ENCODE data around the gene RAI2.

The RAI2 gene

DNA sequence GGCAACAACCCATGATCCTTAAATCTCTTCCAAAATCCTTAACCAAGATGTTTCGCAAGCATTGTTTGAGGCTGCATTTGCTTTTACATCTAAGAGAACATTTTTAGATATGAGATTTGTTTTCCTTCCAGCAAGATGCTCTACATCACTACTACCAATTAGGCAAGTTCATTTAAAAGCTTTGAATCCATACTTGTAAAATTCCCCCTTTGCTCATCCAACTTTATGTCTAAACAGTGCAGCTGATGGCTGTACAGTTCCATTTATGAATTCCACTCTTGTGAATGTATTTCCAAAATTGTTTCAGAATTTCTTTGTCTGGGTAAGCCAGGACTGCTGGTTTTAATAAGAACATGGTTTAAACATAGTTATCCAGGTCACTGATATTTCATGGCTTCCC, 31.5 kb downstream of the RAI2 start:
- DNase-seq (ENCODE audit: low read depth in 4 of 4, low spot score in 1 of 4) = no peak

DNA sequence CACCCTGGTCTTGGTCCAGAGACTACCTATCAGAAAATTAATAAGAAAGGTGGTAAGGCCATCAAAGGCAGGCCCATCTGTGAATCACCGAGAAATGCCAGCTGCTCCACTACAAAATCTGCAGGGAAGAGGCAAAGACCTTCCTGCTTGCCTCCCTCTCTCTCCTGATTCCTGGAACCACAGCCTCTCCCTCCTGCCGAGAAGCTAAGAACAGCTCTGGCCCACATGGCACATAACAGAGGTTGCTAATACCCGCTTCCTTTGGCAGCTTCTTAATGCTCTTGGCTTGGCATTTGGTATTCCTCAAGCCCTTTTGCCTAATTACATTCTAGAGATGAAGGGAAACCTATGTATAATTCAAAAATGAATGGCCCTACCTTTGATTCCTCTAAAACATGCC, 32.9 kb downstream of the RAI2 start:
- DNase-seq (ENCODE audit: low read depth in 4 of 4, low spot score in 1 of 4) = no peak

DNA sequence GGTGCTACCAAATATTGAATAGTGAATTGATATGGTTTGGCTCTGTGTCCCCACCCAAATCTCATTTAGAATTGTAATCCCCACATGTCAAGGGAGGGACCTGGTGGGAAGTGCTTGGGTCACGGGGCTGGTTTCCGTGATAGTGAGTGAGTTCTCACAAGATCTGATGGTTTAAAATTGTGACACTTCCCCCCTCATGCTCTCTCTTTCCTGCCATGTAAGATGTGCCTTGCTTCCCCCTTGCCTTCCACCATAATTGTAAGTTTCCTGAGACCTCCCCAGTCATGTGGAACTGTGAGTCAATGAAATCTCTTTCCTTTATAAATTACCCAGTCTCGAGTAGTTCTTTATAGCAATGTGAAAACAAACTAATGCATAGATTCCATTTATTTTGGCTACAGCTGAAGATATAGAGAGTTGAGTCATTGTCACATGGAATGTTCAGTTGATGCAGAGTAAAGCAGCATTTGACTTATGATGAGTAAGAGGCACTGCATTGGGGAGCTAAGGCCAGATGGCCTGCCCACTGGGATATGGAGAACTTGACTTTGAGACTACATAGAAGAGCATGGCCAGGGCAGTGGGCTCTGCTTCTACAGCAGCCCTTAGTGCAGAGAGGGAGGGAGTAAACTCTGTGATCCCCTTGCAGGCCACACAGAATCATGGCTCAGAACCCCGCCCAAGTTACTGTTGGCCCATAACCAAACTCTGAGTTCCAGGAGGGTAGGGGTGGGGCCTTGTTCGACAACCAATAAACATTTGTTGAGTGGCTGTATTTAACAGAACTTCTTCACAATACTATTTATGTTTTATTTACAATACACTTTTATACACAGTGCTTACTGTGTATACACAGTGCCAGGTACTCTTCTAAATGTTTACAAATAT, 34.2 kb downstream of the RAI2 start:
- no peak for DNase-seq (ENCODE audit: low read depth in 4 of 4, low spot score in 1 of 4)

DNA sequence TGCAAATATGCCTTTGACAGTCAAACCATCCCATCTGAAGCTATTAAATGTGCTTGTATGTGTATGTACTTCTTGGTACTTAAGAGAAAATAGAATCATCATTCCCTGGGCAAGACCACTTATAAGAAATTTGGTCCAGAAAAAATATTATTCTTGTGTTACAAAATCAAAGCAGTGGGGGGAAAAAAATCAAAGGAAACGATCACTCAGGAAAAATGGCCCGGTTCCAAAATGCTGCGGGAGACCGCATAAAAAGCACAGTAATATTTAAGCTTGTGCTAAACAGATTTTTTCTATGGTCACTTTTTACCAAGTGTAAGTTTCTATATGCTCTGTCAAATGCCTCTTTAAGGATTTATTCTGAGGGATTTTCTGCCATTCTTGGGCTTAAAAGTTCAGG, 36.1 kb downstream of the RAI2 start:
- no peak for DNase-seq (ENCODE audit: low read depth in 4 of 4, low spot score in 1 of 4)

DNA sequence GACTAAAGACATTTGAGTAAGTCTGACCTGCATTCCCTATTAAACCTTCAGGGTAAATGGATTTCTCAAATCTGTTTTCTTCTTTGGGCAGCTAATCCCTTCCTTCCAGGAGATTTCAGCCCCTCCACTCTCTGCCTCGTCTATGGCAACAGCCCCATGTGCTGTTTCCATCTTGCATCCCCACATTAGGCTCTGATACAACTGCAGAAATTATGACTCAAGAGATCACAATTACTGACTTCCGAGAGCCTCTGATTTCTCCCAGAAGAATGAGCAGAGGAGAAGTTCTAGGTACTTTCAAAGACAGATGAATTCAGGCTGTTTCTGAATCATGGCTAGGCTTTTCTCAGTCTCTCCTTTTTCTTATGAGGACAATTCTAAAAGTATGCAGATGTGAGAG, 38.7 kb downstream of the RAI2 start:
- no peak for DNase-seq (ENCODE audit: low read depth in 4 of 4, low spot score in 1 of 4)

DNA sequence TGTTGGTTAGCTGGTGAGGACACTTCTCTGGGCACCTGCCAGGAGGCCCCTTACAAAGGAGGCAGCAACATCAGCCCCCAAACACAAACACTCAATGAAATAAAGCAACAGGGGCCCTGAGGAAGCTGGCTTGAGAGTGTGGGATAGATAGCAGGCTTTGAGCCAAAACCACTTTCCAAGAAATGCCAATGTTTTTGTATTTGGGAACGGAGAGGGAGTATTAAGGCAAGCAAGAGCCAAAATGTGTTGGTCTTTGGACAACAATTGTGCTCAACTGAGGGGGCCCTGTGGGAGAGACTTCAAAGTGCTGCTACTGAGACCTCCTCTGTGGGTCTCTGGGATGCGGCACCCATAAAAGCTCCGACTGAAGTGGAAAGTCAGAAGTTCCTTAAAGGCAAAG, 41.0 kb downstream of the RAI2 start:
- DNase-seq (ENCODE audit: low read depth in 4 of 4, low spot score in 1 of 4) = no peak

DNA sequence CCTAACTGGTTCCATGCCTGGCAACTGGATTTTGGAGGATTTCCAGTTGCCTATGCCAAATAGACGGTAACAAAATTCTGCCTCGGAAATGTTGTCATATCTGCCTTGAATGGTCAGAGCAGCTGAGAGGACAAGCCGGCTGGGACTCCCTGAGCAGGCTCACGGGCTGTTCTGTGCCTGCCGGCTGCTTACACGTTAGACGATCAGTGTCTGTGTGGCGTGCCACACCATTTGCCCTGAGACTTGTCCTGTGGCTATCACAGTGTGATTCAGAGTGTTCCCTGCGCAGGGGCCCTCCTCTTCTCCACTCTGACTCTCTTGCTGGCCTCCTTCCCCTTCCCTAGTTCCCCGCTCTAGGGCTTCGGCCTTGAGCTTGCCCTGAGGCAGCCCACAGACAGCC, 42.4 kb downstream of the RAI2 start:
- DNase-seq (ENCODE audit: low read depth in 4 of 4, low spot score in 1 of 4) = no peak

DNA sequence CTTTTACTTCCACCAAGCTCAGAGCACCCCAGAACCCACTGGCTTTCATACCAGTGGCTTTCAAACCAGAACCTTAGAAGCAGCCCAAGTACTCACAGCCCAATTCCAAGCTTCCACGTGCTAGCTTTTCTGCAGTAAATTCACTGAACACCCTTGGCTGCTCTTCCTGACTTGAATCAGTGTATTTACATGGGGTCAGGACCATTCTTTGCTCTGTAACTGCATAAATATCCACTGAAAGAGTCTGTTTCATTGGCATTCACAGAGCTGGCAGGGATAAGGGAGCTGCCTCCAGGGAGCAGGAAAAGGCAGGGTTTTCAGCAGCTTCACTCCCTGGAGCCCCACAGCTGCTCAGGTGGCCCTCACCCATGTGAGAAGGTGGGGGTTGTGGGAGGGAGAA, 43.8 kb downstream of the RAI2 start:
- DNase-seq (ENCODE audit: low read depth in 4 of 4, low spot score in 1 of 4) = no peak

DNA sequence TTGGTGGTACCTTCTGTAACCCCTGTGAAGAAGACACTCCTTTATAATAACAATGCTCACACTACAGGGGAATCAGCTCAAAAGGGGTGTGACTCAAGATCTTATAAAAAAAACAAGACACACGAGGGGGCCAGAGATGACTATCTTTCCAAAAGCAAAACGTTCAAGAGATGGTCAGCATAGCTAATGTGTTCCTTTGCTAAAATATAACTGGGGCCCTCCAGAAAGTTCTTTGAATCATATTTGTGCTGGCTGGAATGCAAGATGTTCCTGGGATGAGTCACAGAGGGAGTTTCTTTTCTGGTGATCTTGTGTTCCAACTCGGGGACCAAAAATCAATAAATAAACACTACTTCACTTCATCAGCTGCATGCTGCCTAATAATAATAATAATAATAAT, 46.5 kb downstream of the RAI2 start:
- DNase-seq (ENCODE audit: low read depth in 4 of 4, low spot score in 1 of 4) = no peak

DNA sequence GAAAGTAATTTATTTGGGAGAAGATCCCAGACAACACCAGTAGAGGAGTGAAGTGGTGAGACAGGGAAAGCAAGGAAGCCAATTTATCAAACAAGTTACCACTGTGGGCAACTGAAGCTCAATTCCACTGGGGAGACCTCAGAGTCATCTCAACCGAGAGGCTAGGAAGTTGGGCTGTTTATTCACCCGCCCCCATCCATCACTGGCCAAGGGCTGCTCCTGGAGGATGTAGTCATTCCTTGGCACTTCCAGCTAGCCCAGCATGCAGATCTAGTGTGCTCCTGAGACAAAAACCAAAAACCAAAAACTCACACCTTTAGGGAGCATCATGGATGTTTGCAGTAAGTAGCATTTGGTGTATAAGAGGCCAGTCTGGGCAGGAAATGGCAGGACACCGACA, 47.0 kb downstream of the RAI2 start:
- DNase-seq (ENCODE audit: low read depth in 4 of 4, low spot score in 1 of 4) = no peak

DNA sequence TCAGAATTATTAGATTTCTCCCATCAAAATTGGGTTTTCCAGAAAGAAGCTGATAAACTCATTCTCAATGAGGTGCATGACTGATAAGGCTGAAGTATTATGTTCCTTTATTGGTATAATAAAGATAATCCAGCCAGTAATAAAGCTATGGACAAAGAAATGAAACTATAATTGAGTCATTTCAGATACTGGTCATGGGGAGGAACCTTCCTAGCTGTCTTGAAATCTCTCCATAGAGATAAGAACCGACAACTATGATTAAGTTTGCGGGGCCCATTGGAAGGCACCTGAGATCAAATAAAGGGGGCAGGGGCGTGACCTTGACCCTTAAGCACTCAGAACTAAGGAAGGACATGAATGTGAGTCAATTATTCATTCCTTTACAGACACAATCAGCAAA, 47.8 kb downstream of the RAI2 start:
- no peak for DNase-seq (ENCODE audit: low read depth in 4 of 4, low spot score in 1 of 4)

DNA sequence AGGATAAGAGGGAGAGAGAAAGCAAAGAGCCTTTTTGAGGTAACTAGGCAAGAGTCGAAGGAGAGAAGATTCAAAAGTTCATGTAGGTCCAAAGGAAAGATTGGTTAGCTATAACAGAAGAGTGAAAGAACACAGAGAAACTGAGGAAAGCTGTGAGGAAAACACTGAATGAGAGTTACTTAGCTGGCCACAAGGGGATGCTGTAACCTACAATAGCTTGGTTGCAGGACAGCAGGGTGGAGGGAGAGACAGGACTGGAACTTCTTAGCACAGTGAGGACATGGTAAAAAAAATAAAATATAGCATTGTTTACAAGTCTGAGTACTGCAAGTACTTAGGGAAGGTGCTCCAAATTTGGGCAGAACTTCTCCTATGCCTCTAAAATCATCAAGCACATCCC, 48.3 kb downstream of the RAI2 start:
- no peak for DNase-seq (ENCODE audit: low read depth in 4 of 4, low spot score in 1 of 4)

DNA sequence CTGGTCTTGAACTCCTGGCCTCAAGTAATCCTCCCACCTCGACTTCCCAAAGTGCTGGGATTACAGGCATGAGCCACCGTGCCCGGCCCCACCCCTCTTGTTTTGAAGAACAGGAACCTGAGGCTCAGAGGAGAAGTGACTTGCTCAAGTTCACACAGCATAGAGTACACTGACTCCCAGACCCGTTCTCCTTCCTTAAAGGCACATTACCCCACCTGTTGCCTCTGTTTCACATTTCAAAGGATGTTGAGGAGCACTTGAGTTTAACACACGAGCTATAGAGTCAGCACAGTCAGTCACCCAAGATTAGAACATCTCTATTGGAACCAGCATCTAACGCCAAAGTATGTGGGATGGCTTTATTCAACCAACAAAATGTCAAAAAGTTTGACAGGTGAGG, 51.1 kb downstream of the RAI2 start:
- no peak for DNase-seq (ENCODE audit: low read depth in 4 of 4, low spot score in 1 of 4)

DNA sequence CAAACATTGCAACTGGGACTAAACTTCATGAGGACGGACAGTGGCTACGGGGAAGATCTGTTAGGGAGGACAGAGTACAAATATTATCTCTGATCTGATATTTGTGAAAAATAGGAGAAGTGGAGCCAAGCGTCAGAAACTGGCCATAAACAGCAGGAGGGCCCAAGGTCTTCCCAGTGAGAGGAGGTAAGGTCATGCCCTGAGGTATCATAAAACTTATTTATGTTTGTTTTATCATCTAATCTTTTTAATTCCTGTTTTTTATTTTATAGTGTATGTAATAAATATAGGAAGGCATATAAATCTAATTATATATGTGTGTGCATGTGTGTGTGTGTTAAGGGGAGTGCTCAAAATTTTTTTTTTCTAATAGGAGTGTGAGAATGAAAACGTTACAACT, 51.8 kb downstream of the RAI2 start:
- DNase-seq (ENCODE audit: low read depth in 4 of 4, low spot score in 1 of 4) = no peak

DNA sequence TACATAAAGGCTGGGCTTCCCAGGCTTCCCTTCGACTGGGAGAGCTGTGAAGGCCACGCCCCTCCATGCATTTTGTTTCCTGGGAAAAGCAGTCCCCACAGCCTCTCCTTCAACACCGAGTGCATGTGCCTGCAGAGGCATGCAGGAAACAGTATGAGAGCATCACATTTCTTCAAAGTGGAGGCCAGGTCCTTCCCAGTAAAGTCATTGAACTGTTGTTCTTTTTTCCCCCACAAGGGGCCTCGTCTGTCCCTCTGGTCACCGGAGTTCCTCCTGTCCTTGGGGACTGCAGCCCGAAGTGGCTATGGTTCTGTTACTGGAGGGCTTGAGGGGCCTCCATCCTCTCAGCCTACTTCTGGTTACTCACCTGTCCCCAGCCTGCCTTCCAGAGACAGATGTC, 56.0 kb downstream of the RAI2 start:
- DNase-seq (ENCODE audit: low read depth in 4 of 4, low spot score in 1 of 4) = no peak

DNA sequence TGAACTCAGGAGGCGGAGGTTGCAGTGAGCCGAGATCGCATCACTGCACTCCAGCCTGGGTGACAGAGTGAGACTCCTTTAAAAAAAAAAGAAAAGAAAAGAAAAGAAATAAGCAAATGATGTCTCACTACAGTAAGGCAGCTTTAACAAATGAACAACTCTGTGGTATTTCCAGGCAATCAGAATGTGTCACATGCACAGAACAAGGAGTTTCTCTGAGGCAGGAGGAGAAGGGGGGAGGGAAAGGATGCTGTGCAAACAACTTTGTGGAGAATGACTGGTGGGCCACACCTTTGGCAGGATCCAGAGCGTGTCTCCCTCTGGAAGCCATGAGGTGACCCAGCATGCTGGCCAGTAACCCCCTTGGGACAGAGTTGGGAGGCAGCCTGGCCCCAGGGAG, 57.6 kb downstream of the RAI2 start:
- DNase-seq (ENCODE audit: low read depth in 4 of 4, low spot score in 1 of 4) = no peak

DNA sequence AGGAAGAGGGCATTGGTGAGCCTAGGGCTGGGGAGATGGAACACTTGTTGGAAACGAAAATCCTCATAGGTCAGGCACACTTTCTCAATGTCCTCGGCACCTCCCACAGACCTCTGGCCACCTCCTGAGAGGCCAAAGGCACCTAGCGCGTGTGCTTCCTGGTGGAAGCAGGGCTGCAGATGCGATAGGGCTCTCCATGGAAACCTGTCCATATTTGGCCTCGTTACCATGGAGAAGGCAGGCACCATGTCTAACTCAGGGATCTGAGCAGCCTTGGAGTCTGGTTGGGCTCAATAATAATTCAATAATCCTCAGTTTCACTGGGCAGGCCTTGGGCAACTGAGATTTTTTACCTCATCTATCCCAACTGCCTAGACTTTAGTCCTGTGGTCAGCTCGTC, 58.3 kb downstream of the RAI2 start:
- no peak for DNase-seq (ENCODE audit: low read depth in 4 of 4, low spot score in 1 of 4)

DNA sequence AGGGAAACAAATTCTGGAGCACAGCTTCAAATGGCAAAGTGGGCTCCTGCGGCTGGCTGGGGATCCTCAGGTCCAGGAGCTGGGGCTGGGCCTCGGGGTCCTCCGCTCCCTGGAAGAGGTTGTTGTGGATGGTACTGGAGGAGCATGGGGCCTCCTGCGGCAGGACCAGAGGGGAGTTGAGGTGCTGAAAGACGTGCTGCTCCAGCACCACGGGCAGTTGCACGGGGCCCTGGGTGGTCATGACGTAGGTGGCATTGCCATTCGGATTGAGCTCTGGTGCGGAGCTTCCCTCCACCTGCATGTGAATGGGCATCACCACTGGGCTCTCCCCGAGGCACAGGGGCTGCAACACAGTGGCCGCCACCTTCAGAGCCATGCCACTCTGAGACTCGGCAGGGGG, 59.7 kb downstream of the RAI2 start:
- DNase-seq (ENCODE audit: low read depth in 4 of 4, low spot score in 1 of 4) = no peak

DNA sequence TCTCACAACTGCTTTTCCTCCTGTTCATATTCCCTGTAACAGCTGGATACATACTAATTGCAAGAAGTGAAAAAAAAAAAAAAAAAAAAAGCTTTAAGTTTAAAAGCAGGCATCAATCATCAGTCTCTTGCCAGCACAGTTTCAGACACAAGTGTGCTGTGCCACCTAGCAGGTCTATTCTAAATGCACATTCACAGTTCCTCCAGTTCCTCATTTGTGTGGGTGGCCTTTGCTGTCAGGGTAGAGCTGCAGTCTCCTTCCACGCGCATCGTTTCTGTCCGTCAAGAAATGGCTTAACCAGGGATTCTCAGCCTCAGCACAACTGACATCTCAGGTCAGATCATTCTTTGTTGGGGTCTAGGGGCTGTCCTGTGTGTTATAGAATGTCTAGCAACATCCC, 62.2 kb downstream of the RAI2 start:
- no peak for DNase-seq (ENCODE audit: low read depth in 4 of 4, low spot score in 1 of 4)

DNA sequence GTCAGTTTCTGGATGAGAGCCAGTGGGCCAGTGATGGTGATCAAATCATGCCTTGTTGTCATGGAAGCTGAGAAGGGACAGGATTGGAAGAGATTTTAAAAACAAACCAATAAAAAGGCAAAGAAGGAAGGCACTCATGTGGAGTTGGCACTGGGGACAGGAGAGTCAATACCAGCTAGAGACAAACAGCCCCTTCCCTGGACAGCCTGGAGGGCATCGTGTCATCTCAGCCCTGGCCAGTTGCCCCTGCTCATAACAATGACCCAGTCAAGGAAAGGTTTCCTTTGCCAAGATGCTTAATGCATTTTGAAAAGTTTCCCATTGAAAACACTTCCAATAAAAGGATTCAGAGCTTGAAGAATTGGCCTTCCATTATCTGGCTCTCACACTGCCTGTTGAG, 68.3 kb downstream of the RAI2 start:
- DNase-seq (ENCODE audit: low read depth in 4 of 4, low spot score in 1 of 4) = no peak

DNA sequence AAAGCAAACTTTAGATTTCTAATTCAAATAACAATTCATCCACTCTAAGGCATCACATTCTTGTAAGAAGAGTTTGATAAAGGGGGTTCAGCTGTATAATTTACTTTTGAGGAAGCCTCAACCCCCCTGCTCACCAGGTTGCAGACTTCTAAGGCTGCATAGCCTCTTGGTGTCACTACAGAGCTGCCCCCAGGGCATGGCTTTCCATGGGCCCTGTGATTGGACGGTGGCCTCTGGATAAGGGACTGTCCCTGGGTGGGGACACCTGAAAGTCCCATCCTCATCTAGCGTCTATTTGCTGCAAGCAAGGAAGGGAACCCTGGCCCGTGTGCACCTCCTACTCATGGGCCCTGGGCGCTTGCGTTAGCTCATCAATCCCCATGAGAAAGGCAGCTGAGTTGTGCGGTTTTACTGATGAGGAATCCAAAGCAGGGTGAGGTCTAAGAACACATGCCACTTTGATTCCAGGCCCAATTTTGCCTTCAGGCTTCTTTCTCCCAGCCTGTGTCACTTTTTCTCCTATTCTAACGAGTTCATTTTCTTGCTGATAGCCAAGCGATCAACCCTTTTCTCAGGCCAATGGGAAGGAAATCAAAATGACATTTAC, 72.0 kb downstream of the RAI2 start:
- DNase-seq (ENCODE audit: low read depth in 4 of 4, low spot score in 1 of 4) = no peak

DNA sequence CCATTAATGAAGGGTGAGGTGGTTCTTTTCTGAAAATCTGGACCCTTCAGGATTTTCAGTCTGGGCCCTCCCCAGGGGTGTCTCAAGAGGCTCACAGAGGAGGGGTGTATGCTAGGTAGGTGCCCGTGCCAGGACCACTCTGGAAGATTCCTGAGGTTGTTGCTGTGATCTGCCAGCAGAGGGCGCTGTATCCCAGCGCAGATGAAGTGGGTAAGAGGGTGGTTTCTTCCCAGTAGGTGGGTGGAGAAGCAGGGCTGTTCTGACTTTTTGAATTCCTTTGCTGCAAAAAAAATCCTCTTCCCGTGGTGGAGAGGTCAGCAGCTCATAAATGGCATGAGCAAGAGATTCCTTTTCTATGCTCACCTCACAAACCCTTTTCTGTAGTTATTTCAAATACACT, 72.7 kb downstream of the RAI2 start:
- DNase-seq (ENCODE audit: low read depth in 4 of 4, low spot score in 1 of 4) = peak in 2 of 4 experiments; percentile 5 to 13

DNA sequence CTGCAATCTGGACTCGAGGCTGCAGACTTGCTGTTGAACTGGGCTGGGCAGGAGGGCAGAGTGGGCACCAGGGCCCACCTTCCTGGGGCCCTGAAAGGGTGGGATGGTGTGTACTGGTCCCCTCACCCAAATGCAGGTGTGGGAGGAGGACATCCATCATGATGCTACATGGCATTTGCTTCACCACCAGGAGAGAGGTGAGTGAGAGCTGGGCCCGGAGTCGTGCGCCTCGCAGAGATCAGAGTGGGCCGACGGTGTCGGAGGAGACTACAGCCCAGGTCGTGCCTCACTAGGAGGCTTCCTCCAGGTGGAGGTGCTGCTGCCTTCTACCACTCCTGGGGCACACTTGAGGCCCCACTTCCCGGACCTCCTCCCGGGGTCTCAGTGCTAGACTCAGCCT, 73.5 kb downstream of the RAI2 start:
- no peak for DNase-seq (ENCODE audit: low read depth in 4 of 4, low spot score in 1 of 4)

Data from stimulated activated CD4-positive, alpha-beta T cell treated with anti-CD3 and anti-CD28 coated beads, Interleukin-1b, Interleukin-23, amount 100 ng/mL, for 24 hours (primary cell).